Left lung (tissue), 10 donors: ENCODE results near the gene CELSR3. TPM values are rescaled to one million over a fixed set of nuclear protein-coding genes. Genes with fewer than 3 reads are reported as not detected.

ENCODE experiments used
- ATAC-seq: fragments of 200-7000 bp; cut with Tn5 transposase; one replicate; pipeline ENCODE4 v1.9.1; 2020; ENCODE audit warnings: moderate library complexity
- DNase-seq, 4 donors: peaks; one replicate each; pipeline ENCODE4 v3.0.0-alpha.2; 2013 to 2020
- H3K27ac ChIP-seq, 2 donors: fragments of 200-600 bp; sonication (generic) in 1 of 2; one replicate each; pipeline versions ENCODE4 v1.5.0 to v1.8.0; 2020 to 2021
- H3K27me3 ChIP-seq, 2 donors: fragments of 200-600 bp; sonication (generic) in 1 of 2; one replicate each; pipeline versions ENCODE4 v1.5.0 to v1.8.0; 2020 to 2021
- H3K36me3 ChIP-seq, 2 donors: fragments of 200-600 bp; sonication (generic) in 1 of 2; one replicate each; pipeline versions ENCODE4 v1.5.0 to v1.8.0; 2020 to 2021
- H3K4me1 ChIP-seq, 2 donors: fragments of 200-600 bp; one replicate each; pipeline ENCODE4 v1.8.0; 2021
- H3K4me3 ChIP-seq, 2 donors: fragments of 200-600 bp; sonication (generic) in 1 of 2; one replicate each; pipeline versions ENCODE4 v1.5.0 to v1.8.0; 2020 to 2021; ENCODE audit warnings: mild to moderate bottlenecking in 1 of 2
- H3K9me3 ChIP-seq, 2 donors: fragments of 200-600 bp; sonication (generic) in 1 of 2; one replicate each; pipeline versions ENCODE4 v1.5.0 to v1.8.0; 2020 to 2021
- CTCF ChIP-seq, 2 donors: fragments of 200-600 bp; sonication (generic) in 1 of 2; IDR thresholded peaks; one replicate each; pipeline versions ENCODE4 v1.5.0 to v1.8.0; 2021; ENCODE audit warnings: antibody characterized with exemption in 2 of 2
- intact Hi-C, 2 donors: fragments of 100-400 bp; cut with DNase I; formaldehyde crosslinking; loops; one replicate each; pipeline versions ENCODE4 v1.11.2 to v1.14.2; 2022
- polyA plus RNA-seq, 6 donors: library from polyadenylated mRNA; unstranded; fragments of 120-200 nt; gene quantifications; one replicate each; pipeline ENCODE4 v1.2.1, GENCODE V29; 2013; ENCODE audit not compliant: insufficient read length in 6 of 6
- total RNA-seq, 2 donors: library from RNA; stranded (reverse); fragmentation: NEBNext Ultra II Directional; extraction: Animal tissue kit (Norgen Biotek cat#: 25700); gene quantifications; one replicate each; pipeline ENCODE4 v1.2.1, GENCODE V29; 2021
- donor health status: DM: no; HTN: yes; CAD: no.
- donor health status: DM: no; HTN: no; CAD: no.

Gene CELSR3
- total and polyA plus RNA-seq, 8 donors: 0.79 to 1.7 (median 0.94) TPM

- Histone ChIP-seq H3K4me3 (peak within 1 kb of the TSS; percentile 88 to 93), H3K36me3 (peaks cover 0 to 31% of the 10 kb centered on the region in 2 donors), H3K9me3 (no peaks in the 10 kb centered on the region), H3K4me1 (peaks cover 0 to 36% of the 10 kb centered on the region in 2 donors), H3K27ac (peak within 1 kb of the TSS; percentile 69 to 84), H3K27me3 (no peaks in the 10 kb centered on the region)
- peak; percentile 50 to 88 for TF ChIP-seq CTCF (IDR thresholded peaks at IDR 0.05)
- intact Hi-C loops: no loop called here
- ATAC-seq (peak; percentile 100), DNase-seq (peak; percentile 90 to 99 (median 96))
Measured at GRCh38 chr3:48609088-48610005, 53.3 kb downstream of the CELSR3 start, which contains the start of gene UQCRC1. Gene UQCRC1 (minus strand): TSS chr3:48609646. CDS start chr3:48609620, 26 bp downstream.

- no peak for ATAC-seq
- DNase-seq: peak in 1 of 4 donors; percentile 8
- no peak for TF ChIP-seq CTCF (IDR thresholded peaks at IDR 0.05)
- Histone ChIP-seq H3K4me1 (peaks cover 0 to 24% of the 10 kb centered on the region in 2 donors), H3K27ac (no peak overlapping the region), H3K9me3 (no peaks in the 10 kb centered on the region), H3K4me3 (peak overlapping the region in 1 of 2 donors; percentile 93), H3K36me3 (peaks cover 0 to 49% of the 10 kb centered on the region in 2 donors), H3K27me3 (no peaks in the 10 kb centered on the region)
- intact Hi-C loops: no loop called here
Measured at GRCh38 chr3:48607519-48607918, 55.2 kb downstream of the CELSR3 start.

GRCh38 chr3:48601622-48601994 is 61.1 kb downstream of the CELSR3 start:
- peaks cover 0 to 99% of the 10 kb centered on the region in 2 donors for H3K36me3 ChIP-seq
- peaks cover 0 to 4% of the 10 kb centered on the region in 2 donors for H3K4me1 ChIP-seq
- DNase-seq (no peak), ATAC-seq (no peak)
- H3K27me3 ChIP-seq: no peaks in the 10 kb centered on the region
- H3K27ac ChIP-seq: no peak overlapping the region
- H3K9me3 ChIP-seq: no peaks in the 10 kb centered on the region
- H3K4me3 ChIP-seq: no peak overlapping the region
- no peak for TF ChIP-seq CTCF (IDR thresholded peaks at IDR 0.05)
- intact Hi-C loops: no loop called here

- Histone ChIP-seq H3K36me3 (peaks cover 0 to 93% of the 10 kb centered on the region in 2 donors), H3K4me1 (peaks cover 0 to 4% of the 10 kb centered on the region in 2 donors), H3K9me3 (no peaks in the 10 kb centered on the region), H3K27ac (no peak overlapping the region), H3K27me3 (no peaks in the 10 kb centered on the region), H3K4me3 (no peak overlapping the region)
- ATAC-seq: no peak
- intact Hi-C loops: no loop called here
- no peak for TF ChIP-seq CTCF (IDR thresholded peaks at IDR 0.05)
- peak in 1 of 4 donors; percentile 34 for DNase-seq
Measured at GRCh38 chr3:48600711-48601621, 61.7 kb downstream of the CELSR3 start.
